Fibroblast of pulmonary artery (primary cell): ENCODE data around the gene CALHM5.
A peak's percentile ranks its signal among the peaks of the same experiment; 100 is the strongest.

ENCODE experiments used
- DNase-seq: peaks from one replicate; pipeline ENCODE4 v3.0.0-alpha.2; 2010; ENCODE audit warnings: low read depth
- H3K4me3 ChIP-seq: replicated peaks from 2 replicates; pipeline ENCODE4 v1.5.1; 2011; ENCODE audit warnings: low read depth, mild to moderate bottlenecking, control low read depth, low read length, moderate library complexity
- CTCF ChIP-seq: IDR thresholded peaks from 2 replicates; pipeline ENCODE4 v1.5.1; 2011; ENCODE audit warnings: mild to moderate bottlenecking, control low read depth, low read length, inconsistent platforms; ENCODE audit errors: missing control alignments

CALHM5 gene

GRCh38 chr6:116530436-116530835 is 19.0 kb downstream of the CALHM5 start:
- DNase-seq, result no peak
- H3K4me3 ChIP-seq, result no peak overlapping the region
- no peak for TF ChIP-seq CTCF

- peak; percentile 89 for DNase-seq
- peak; percentile 82 for TF ChIP-seq CTCF
- no peak overlapping the region for H3K4me3 ChIP-seq
These were observed 20.5 kb downstream of the CALHM5 start for GRCh38 chr6:116531675-116532570.

- no peak overlapping the region for H3K4me3 ChIP-seq
- TF ChIP-seq CTCF, result peak; percentile 17
- no peak for DNase-seq
These were observed 22.0 kb downstream of the CALHM5 start for GRCh38 chr6:116533233-116533957.

- no peak overlapping the region for H3K4me3 ChIP-seq
- no peak for DNase-seq
These were observed 23.7 kb downstream of the CALHM5 start for GRCh38 chr6:116535109-116535508.

GRCh38 chr6:116536216-116536621 is 24.8 kb downstream of the CALHM5 start:
- peak; percentile 82 for DNase-seq

More at GRCh38 chr6:116535109-116535508, 23.7 kb downstream of the CALHM5 start:
- no peak for TF ChIP-seq CTCF

GRCh38 chr6:116542426-116542825 is 31.0 kb downstream of the CALHM5 start:
- TF ChIP-seq CTCF, result no peak
- DNase-seq, result no peak
- no peak overlapping the region for H3K4me3 ChIP-seq

More at GRCh38 chr6:116536216-116536621, 24.8 kb downstream of the CALHM5 start:
- H3K4me3 ChIP-seq, result no peak overlapping the region
- peak; percentile 68 for TF ChIP-seq CTCF
